ENCODE results near the gene MYH13.
A peak's percentile ranks its signal among the peaks of the same experiment; 100 is the strongest.

The MYH13 gene

DNA sequence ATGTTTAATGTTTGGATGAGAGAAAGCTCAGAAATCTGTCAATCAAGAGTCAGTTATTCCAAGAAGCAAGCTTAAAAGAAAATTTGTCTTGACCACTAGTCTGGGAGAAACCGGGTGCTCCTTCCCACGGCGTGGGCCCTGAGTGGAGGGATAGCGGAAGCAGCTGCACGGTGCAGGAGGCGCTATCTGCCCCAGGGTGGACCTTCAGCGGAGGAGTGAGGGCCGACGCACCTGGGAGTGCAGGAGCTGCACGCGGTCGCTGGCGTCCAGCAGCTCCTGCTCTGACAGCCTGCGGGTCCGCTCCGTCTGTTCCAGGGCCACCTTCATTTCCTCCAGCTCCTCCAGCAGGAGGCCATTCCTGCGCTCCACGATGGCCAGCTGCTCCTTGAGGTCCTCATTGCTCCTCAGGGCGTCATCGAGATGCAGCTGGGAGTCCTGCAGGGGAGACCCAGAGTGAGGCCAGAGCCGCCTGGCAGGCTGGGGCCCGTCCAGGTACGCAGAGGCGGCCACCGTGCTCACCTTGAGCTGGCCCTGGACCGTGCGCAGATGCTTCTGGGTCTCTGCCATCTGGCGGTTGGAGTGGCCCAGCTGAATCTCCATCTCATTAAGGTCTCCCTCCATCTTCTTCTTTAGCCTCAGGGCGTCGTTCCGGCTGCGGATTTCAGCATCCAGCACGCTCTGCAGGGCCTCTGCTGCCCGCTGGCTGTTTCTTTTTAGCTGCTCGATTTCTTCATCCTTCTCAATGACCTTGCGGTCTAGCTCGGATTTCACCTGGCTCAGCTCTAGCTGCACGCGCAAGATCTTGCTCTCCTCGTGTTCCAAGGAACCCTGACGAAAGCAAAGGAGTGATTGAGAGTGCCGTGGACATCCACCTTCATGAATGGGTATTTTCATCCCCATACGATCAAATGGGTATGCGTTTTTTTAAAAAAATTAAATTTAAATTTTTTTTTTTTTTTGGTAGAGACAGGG lies 63.5 kb downstream of the MYH13 start:
- H3K4me3 ChIP-seq (ENCODE audit: low read length) = no peak overlapping the region
- DNase-seq (ENCODE audit: low read depth) = no peak
- TF ChIP-seq, protein P1, sequence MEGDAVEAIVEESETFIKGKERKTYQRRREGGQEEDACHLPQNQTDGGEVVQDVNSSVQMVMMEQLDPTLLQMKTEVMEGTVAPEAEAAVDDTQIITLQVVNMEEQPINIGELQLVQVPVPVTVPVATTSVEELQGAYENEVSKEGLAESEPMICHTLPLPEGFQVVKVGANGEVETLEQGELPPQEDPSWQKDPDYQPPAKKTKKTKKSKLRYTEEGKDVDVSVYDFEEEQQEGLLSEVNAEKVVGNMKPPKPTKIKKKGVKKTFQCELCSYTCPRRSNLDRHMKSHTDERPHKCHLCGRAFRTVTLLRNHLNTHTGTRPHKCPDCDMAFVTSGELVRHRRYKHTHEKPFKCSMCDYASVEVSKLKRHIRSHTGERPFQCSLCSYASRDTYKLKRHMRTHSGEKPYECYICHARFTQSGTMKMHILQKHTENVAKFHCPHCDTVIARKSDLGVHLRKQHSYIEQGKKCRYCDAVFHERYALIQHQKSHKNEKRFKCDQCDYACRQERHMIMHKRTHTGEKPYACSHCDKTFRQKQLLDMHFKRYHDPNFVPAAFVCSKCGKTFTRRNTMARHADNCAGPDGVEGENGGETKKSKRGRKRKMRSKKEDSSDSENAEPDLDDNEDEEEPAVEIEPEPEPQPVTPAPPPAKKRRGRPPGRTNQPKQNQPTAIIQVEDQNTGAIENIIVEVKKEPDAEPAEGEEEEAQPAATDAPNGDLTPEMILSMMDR (conservative IDR thresholded peaks at IDR 0.05; ENCODE audit: low read depth, low read length) = no peak

DNA sequence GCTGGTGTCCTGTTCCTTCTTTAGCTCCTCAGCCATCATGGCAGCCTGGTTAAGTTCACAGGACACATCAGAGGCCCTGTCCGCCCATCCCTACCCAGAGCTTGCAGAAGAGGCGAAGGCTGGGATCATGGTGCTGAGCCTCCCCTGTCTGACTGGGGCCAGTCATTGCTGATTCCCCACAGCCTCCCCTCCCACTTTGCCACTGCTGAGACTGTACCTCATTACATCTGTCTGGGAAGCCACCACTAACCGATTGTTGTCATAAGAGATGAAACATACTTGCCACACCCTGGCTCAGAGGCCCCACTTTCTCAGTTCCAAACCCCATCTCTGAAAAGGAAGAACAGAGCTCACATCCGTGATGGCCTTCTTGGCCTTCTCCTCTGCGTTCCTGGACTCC lies 66.2 kb downstream of the MYH13 start:
- DNase-seq (ENCODE audit: low read depth) = no peak
- TF ChIP-seq, protein P1 (conservative IDR thresholded peaks at IDR 0.05; ENCODE audit: low read depth, low read length) = no peak
- H3K4me3 ChIP-seq (ENCODE audit: low read length) = no peak overlapping the region

DNA sequence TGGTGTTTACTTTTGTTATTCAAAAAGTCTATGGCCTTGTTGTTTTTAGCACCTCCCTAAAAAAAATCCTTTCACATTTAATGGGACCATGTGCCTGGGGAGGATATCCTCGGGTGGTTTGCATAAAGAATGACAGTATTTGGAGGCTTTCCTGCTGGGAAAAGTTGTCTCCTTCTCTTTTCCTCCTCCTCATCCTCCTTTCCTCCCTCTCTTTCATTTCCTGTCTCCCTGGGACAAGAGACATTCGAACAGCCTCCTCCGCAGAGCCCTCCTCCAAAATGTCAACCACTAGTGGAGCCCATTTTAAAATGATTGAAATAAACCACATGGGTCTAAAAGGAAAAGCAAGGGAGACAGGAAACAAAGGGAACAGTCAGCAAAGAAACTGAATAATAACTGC lies 67.4 kb downstream of the MYH13 start:
- TF ChIP-seq, protein P1 (conservative IDR thresholded peaks at IDR 0.05; ENCODE audit: low read depth, low read length) = no peak
- DNase-seq (ENCODE audit: low read depth) = no peak
- no peak overlapping the region for H3K4me3 ChIP-seq (ENCODE audit: low read length)

DNA sequence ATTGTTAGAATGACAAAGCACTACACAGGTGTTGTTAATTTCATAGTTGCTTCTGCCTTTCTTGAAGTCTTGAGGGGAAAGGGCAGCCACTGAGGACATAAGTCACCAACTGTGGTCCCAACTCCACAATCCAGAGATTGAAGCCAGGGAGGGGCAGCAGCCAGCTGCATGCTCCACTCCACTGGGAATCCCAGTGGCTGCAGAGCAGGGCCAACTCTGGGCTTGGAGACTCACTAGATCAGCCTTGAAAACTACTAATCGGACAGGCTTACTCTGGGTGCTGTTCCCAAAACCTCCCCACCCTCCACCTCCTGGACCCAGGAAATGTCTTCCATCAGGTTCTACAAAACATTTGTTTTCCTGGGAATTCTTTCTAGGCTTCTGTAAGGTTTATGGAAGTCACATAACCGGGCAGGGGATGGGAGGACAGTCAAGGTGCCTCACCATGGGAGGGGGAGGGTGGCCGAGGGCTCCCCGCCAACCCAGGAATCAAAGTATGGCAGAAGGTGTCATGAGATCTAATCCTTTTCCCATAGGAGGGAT lies 68.0 kb downstream of the MYH13 start:
- no peak overlapping the region for H3K4me3 ChIP-seq (ENCODE audit: low read length)
- TF ChIP-seq, protein P1 (conservative IDR thresholded peaks at IDR 0.05; ENCODE audit: low read depth, low read length) = no peak
- DNase-seq (ENCODE audit: low read depth) = no peak

DNA sequence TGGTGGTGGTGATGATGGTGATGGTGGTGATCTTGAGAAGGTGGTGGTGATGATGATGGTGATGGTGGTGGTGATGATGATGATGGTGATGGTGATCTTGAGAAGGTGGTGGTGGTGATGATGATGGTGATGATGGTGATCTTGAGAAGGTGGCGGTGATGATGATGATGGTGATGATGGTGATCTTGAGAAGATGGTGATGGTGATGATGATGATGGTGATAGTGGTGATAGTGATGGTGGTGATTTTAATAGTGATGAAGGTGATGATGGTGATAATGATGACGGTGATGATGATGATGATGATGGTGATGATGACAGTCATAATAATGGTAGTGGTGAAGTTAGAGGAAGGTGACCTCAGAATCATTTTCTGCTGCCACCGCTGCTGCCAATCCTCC lies 75.1 kb downstream of the MYH13 start:
- no peak for DNase-seq (ENCODE audit: low read depth)
- TF ChIP-seq, protein P1 (conservative IDR thresholded peaks at IDR 0.05; ENCODE audit: low read depth, low read length) = no peak
- no peak overlapping the region for H3K4me3 ChIP-seq (ENCODE audit: low read length)

DNA sequence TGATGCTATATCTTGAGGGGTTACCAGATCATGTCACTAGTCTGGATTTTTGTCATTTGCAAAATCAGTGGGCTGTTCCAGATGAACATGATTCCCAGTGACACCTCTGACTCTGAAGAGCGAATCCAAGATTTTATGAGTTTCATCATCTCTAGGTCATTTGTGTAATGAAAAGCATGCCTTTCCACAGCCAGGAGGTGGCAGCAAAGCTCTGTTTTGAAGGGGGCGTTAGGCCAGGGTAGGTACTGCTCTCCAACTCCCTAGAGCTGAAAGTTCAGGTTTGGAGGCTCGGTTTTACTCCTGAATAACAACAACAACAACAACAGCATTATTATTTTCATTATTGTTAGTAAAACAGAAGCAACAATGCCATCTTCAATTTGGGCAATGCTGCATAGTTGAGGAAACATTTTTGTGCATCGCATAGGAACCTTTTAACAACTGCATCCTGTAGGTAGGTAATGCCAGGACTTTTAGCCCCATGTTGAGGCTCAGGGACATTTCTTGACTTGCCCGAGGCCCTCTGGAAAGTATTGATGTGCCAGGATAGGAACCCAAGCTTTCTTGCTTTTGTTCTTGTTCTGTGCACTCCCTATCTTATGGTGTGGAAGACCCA lies 77.0 kb downstream of the MYH13 start:
- no peak for DNase-seq (ENCODE audit: low read depth)
- TF ChIP-seq, protein P1 (conservative IDR thresholded peaks at IDR 0.05; ENCODE audit: low read depth, low read length) = peak; percentile 86
- H3K4me3 ChIP-seq (ENCODE audit: low read length) = no peak overlapping the region

Measured in retinal pigment epithelial cell (primary cell).